Suppressor macrophage treated with lipopolysaccharide for 1 hour (primary cell): ENCODE results near the gene GALNT17.

ENCODE experiments used
- DNase-seq, 3 donors: peaks; one replicate each; pipeline ENCODE4 v3.0.0-alpha.2; 2020 to 2022

GALNT17 gene

GRCh38 chr7:71404726-71405345 lies 272.9 kb downstream of the GALNT17 start:
- no peak for DNase-seq

DNA sequence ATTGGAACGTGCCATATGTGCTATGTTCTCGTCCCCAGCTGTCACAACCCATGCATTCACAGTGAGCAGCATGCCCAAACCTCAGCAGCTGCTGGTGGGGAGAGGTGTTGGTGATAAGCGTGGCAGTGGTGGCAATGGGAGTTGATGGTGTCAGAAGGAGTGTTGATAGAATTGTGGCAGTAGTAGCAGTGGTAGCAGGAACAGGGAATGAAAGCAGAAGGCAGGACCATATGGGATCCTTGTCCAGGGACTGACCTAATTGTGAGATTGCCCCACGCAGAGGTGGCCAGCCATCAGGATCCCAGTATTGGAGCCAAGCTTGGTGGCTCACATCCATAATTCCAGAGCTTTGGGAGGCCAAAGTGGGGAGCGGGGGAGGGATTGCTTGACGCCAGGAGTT lies 276.3 kb downstream of the GALNT17 start:
- no peak for DNase-seq

DNA sequence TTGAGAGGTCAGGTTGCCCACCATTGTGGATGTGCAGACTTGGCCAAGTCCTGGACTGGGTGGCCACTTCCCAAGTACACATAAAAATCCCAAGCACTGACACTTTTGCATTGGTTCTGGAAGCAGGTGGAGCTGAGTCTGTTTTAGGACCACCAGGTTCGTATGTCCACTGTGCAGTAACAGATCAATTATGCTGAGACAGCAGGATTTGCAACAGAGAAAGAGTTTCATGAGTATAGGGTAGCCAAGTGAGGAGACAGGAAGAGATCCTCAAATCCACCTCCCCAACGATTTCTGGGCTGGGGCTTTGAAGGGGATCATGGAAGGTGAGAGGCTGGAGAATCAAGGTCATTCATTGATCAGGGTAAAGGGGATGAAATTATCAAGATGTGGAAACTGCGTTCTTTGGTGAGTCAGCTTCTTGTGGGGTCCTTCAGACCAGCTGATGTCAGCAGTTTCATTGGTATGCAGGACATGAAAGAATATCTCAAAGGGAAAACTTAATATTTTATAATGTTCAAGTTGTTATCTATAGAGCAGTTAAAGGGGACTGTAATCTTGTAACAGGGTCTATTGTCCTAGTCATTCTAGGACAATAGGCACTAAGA lies 277.7 kb downstream of the GALNT17 start:
- DNase-seq, result no peak

- DNase-seq, result no peak
Observed at GRCh38 chr7:71411475-71411874, 279.5 kb downstream of the GALNT17 start.

DNA sequence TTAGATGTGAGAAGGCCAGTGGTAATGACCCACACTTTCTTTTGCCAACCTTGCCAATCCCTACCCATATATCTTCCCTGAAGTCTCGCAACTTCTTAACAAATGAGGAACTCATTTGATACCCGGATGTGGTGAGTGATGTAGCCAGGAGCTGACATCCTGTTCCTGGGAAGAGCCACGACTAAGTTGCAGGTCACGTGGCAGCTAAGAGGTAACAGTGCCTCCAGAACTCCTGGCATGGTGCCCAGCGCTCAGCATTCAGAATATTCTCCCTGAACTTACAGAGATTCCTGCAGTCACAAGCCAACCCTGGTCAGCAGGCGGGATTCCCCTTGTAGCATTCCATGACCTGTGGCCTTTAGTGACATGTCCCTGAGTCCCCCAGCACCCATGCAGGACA lies 282.5 kb downstream of the GALNT17 start:
- DNase-seq, result no peak

- no peak for DNase-seq
Observed at GRCh38 chr7:71419546-71420337, 287.8 kb downstream of the GALNT17 start.

DNA sequence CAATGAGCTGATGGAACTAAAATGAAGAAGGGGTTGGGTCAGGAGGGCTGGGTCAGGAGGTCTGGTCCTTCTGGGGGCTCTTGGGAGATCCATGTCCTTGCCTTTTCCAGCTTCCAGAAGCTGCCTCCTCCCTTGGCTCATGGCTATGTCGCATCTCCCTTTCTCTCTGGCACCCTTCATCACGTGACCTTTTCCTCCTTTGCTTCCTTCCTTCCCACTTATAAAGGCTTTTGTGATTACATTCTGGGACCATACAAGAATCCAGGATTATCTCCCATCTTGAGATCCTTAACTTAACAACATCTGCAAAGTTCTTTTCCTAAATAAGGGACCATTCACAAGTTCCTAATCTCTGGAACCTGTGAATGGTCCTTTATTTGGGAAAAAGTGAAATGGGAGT lies 290.2 kb downstream of the GALNT17 start:
- DNase-seq, result no peak

DNA sequence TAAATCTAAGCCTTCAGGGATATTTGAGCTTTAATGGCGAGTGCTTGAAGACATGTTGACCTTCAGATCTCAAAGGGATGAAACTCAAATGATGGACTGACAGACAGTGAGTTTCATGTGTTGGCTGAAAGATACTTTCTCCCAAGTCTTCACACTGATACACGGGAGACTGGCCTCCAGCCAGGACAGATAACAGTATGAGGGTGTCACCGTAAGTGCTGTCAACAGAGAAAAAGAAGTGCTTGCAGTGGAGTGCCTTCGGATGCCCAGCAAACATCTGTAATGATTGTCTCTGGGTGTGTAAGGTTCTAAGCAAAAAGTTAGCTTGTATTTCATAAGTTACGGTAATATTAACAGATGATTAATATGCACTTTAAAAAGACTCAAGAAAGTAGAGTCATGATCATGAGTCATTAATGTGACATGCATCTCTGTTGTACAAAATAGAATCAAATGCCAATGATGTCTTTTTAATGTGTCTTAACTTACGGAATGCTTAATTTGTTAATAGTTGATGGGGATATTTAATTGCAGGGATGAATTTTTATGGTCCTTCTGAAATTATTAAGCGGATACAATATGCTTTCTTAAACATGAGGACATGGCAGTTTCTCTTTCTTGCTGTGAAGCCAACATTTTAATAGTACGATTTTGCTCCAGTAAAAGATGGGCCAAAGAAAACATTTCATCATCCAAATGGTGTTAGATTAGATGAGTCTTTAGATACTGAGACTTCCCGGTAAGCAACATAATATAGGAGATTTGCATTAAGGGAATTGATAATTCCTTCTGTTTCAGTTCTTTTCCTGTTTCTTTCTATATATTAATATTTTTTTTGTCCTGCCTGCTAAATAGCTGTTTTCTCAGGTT lies 292.5 kb downstream of the GALNT17 start:
- no peak for DNase-seq

DNA sequence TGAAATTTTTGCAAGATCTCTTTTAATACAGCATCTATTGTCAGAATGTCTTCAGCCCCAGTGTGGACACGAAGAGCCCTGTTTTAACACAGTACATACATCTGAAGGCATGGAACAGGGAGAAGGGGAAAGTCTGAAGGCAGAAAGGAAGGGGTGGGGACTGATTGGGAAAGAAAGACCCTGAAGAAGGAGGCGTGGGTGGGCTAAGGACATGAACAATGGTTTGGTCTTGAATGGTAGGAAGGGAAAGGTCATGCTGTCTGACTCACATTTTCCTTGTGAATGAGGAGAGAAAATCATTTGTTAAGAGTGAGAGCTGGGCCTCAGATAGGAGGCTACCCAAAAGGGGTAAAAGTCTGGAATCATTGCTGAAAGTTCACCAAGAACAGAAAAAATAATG lies 297.1 kb downstream of the GALNT17 start:
- no peak for DNase-seq

DNA sequence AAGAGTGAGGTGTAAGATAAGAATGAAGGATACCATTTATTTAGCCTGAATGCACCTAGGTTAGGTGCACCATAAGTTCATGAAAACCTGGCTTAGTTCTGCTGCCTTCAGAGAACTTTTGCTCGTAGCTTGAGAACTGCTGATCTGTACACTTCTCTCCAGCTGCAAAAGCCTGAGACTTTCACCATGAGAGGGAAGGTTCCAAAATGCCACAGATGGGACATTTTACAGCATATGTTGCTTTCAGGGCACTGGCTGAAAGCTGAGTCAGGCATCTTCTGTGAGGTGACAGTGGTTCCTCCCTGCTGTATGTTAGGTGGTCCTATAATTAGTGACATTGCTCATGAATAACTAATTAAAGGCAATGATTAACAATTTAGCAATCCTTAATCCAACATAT lies 298.3 kb downstream of the GALNT17 start:
- no peak for DNase-seq

DNA sequence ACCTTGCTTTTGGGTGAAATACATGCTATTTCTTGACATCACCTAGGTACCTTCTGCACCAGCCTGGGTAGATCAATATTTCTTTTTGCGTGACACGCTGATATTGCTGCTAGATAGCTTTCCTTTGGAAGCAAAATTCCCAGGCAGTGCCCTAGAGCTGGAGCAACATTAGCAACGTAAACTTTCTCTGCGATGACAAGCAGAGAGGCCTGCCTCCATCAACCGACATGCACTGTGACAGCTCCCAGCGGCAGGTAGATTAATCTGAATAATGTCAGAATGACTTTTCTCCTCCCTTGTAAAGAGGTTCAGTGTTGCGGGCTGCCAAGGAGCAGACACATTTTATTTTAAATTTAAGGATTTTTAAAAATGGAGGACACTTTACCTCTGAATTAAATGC lies 307.4 kb downstream of the GALNT17 start:
- no peak for DNase-seq

DNA sequence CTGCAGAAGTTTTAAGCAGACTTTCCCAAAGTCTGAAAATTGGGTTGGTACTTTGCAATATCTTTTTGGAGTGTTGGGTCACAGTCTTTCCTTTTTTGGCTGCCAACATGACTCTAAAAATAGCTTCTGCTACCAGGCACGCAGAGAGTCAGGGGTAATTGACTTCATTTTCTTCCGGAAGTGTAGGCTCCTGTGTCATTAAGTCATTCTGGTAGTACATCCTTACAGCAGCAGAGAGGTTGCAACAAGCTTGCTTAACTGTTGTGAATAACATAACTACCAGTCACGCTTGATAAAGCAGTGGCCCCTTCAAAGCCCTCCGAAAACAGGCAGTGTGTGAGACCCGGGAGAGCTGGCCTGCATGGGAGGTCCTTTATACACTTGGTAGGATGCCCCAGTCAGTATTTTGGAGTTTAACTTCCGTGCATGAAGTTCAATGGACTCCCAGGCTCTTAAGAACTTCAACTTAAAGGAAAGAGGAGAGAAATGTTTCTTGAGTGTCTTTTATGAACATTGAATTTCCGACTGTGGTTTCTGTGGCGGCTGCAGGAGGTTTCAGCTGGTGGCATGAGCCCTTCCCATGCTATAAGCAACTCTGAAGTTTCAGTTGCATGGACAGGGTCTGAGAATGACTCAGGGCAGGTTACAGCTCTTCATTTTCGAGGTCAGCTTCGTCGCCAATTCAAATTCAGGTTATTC lies 310.7 kb downstream of the GALNT17 start:
- no peak for DNase-seq

DNA sequence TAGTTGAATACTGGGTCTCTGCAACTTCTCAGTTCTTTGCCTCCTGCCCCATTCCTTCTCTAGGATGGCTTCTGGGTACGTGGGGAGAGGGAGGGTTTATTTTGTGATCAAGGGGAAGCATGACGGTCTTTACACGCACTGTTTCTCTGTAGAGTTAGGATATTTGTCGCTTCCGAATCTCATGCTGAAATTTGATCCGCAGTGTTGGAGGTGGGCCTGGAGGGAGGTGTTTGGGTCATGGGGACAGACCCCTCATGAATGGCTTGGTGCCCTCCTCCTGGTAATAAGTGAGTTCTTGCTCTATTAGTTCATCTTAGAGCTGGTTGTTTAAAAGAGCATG lies 311.2 kb downstream of the GALNT17 start:
- DNase-seq, result no peak

GRCh38 chr7:71444130-71444529 lies 312.2 kb downstream of the GALNT17 start:
- DNase-seq, result no peak

- no peak for DNase-seq
Observed at GRCh38 chr7:71453630-71454029, 321.7 kb downstream of the GALNT17 start.

DNA sequence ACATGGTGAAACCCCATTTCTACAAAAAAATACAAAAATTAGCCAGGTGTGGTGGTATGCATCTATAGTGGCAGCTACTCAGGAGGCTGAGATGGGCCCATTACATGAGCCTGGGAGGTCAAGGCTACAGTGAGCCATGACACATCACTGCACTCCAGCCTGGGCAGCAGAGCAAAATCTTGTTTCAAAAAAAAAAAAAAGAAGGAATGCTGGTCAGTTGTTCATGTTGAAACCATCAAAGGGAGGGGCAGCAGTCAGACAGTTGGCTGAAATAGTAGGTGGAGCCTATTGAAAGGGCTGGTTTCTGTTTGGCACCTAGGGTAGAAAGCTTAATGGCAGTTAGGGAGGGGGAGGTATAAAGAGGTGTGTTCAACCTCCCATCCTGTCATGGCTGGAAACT lies 323.0 kb downstream of the GALNT17 start:
- no peak for DNase-seq

- no peak for DNase-seq
Observed at GRCh38 chr7:71457021-71457420, 325.1 kb downstream of the GALNT17 start.

GRCh38 chr7:71457846-71458590 lies 326.1 kb downstream of the GALNT17 start:
- no peak for DNase-seq

- no peak for DNase-seq
Observed at GRCh38 chr7:71459132-71459531, 327.2 kb downstream of the GALNT17 start.

- DNase-seq, result no peak
Observed at GRCh38 chr7:71461572-71461971, 329.6 kb downstream of the GALNT17 start.

- no peak for DNase-seq
Observed at GRCh38 chr7:71465741-71466189, 333.8 kb downstream of the GALNT17 start.
